Amniotic epithelial cell (primary cell): ENCODE data around the gene NUPR1.
"Not testable (repeated sequence)": the region's sequence is repeated elsewhere in the genome, so short reads cannot be mapped to it uniquely, and the experiment has no call there.

Source experiments
- DNase-seq: peaks from one replicate; pipeline ENCODE4 v3.0.0-alpha.2; 2010; ENCODE audit warnings: low read depth

Gene NUPR1

GRCh38 chr16:28527100-28527785, 11.5 kb downstream of the NUPR1 start:
- DNase-seq, result not testable (repeated sequence)

GRCh38 chr16:28526201-28527099, 12.3 kb downstream of the NUPR1 start:
- no peak for DNase-seq

GRCh38 chr16:28524681-28525171, 14.0 kb downstream of the NUPR1 start:
- DNase-seq, result no peak

GRCh38 chr16:28522792-28523191, 16.0 kb downstream of the NUPR1 start:
- no peak for DNase-seq

- DNase-seq, result no peak
Observed at GRCh38 chr16:28521436-28521835, 17.3 kb downstream of the NUPR1 start.

- no peak for DNase-seq
Observed at GRCh38 chr16:28520672-28521071, 18.1 kb downstream of the NUPR1 start.

- DNase-seq, result no peak
Observed at GRCh38 chr16:28514246-28514645, 24.5 kb downstream of the NUPR1 start.

GRCh38 chr16:28513484-28514181, 25.1 kb downstream of the NUPR1 start:
- no peak for DNase-seq

GRCh38 chr16:28511801-28512789, 26.7 kb downstream of the NUPR1 start:
- DNase-seq, result no peak

- DNase-seq, result no peak
Observed at GRCh38 chr16:28511031-28511430, 27.7 kb downstream of the NUPR1 start.

GRCh38 chr16:28505489-28506137, 33.2 kb downstream of the NUPR1 start:
- no peak for DNase-seq

GRCh38 chr16:28504707-28505404, 33.9 kb downstream of the NUPR1 start:
- no peak for DNase-seq

- peak; percentile 10 for DNase-seq
Observed at GRCh38 chr16:28503470-28504259, 35.1 kb downstream of the NUPR1 start.

- no peak for DNase-seq
Observed at GRCh38 chr16:28502290-28502689, 36.5 kb downstream of the NUPR1 start.

- DNase-seq, result no peak
Observed at GRCh38 chr16:28501258-28502232, 37.2 kb downstream of the NUPR1 start.

- DNase-seq, result not testable (repeated sequence)
Observed at GRCh38 chr16:28500476-28501180, 38.1 kb downstream of the NUPR1 start.

GRCh38 chr16:28499854-28500253, 38.9 kb downstream of the NUPR1 start:
- DNase-seq, result no peak
